ENCODE measurements around the gene TLX2. TPM values are rescaled to one million over a fixed set of nuclear protein-coding genes. Genes with fewer than 3 reads are reported as not detected.
A peak's percentile ranks its signal among the peaks of the same experiment; 100 is the strongest.

The TLX2 gene
- total and polyA plus RNA-seq, 2 of the 13 experiments (the other 11 are each of a cell fraction or from before 2014, with no cell fraction given), result 0.05 to 0.20 TPM

- TF ChIP-seq GPBP1L1 (CRISPR knock-in tag; IDR thresholded peaks at IDR 0.05) (no peak), KMT2B (CRISPR knock-in tag; IDR thresholded peaks at IDR 0.05) (peak; percentile 45; the same call in 1 of the 2 replicates), PLRG1 (conservative IDR thresholded peaks at IDR 0.05) (no peak), GPN1 (CRISPR knock-in tag; IDR thresholded peaks at IDR 0.05; ENCODE audit: borderline replicate concordance) (no peak), NFIB (CRISPR knock-in tag; IDR thresholded peaks at IDR 0.05; ENCODE audit: borderline replicate concordance) (no peak), PLSCR1 (CRISPR knock-in tag; IDR thresholded peaks at IDR 0.05; ENCODE audit: borderline replicate concordance) (no peak), ZNF770 (CRISPR knock-in tag; IDR thresholded peaks at IDR 0.05) (no peak), ZNF800 (CRISPR knock-in tag; IDR thresholded peaks at IDR 0.05) (0 out of 2 replicates have a peak, but pooled peaks have one; percentile 19), MAF1 (CRISPR knock-in tag; IDR thresholded peaks at IDR 0.05; ENCODE audit: borderline replicate concordance) (no peak), ZNF878 (CRISPR knock-in tag; IDR thresholded peaks at IDR 0.05) (peak; percentile 52; the same call in 1 of the 2 replicates), GRHL1 (CRISPR knock-in tag; conservative IDR thresholded peaks at IDR 0.05) (no peak), TRAFD1 (CRISPR knock-in tag; IDR thresholded peaks at IDR 0.05; ENCODE audit: borderline replicate concordance) (no peak), RFX3 (CRISPR knock-in tag; IDR thresholded peaks at IDR 0.05) (no peak), ZNF891 (CRISPR knock-in tag; IDR thresholded peaks at IDR 0.05) (0 out of 2 replicates have a peak, but pooled peaks have one; percentile 26), MIER3 (CRISPR knock-in tag; IDR thresholded peaks at IDR 0.05; ENCODE audit: borderline replicate concordance) (peak; percentile 83; the same call in 1 of the 2 replicates)
Measured at GRCh38 chr2:74525717-74526648, 11.7 kb downstream of the TLX2 start, which contains the start of gene DQX1 (continued).

Data from HepG2 (cell line).